K562 (cell line): ENCODE results near the gene SIRT3. TPM values are rescaled to one million over a fixed set of nuclear protein-coding genes. Genes with fewer than 3 reads are reported as not detected.
A peak's percentile ranks its signal among the peaks of the same experiment; 100 is the strongest.

Experiments
- CHD1 ChIP-seq: fragments of 200-600 bp; sonication (generic); IDR thresholded peaks from one replicate; pipeline ENCODE4 v1.6.1; 2012; ENCODE audit warnings: mild to moderate bottlenecking, moderate library complexity, low read length, inconsistent platforms
- EGR1 ChIP-seq: fragments of 450-650 bp; conservative IDR thresholded peaks from 2 replicates; pipeline ENCODE4 v1.6.1; 2017; ENCODE audit warnings: mild to moderate bottlenecking
- HNRNPL ChIP-seq: fragments of 200-400 bp; formaldehyde crosslinking; IDR thresholded peaks from 2 replicates; pipeline ENCODE4 v1.6.1; 2017; ENCODE audit warnings: low read depth, mild to moderate bottlenecking, low read length
- LEF1 ChIP-seq: fragments of 450-650 bp; IDR thresholded peaks from 2 replicates; pipeline ENCODE4 v1.6.1; 2016; ENCODE audit warnings: mild to moderate bottlenecking
- RAD51 ChIP-seq: fragments of 450-650 bp; IDR thresholded peaks from 2 replicates; pipeline ENCODE4 v1.7.1; 2016; ENCODE audit warnings: low read depth, mild to moderate bottlenecking, borderline replicate concordance
- RHOXF2B ChIP-seq: fragments of 250-450 bp; sonication (Bioruptor Pico); conservative IDR thresholded peaks from 2 replicates; pipeline ENCODE4 v1.5.1; 2021
- SLC30A9 ChIP-seq: fragments of 250-450 bp; sonication (Bioruptor Pico); IDR thresholded peaks from 2 replicates; pipeline ENCODE4 v1.8.0; 2022; ENCODE audit warnings: mild to moderate bottlenecking, moderate library complexity
- SRSF1 ChIP-seq: fragments of 200-400 bp; formaldehyde crosslinking; IDR thresholded peaks from 2 replicates; pipeline ENCODE4 v1.6.1; 2017; ENCODE audit warnings: mild to moderate bottlenecking, low read depth, low read length, moderate library complexity
- TBL1XR1 ChIP-seq, 2 experiments: IDR thresholded peaks; 2 replicates each; pipeline ENCODE4 v1.6.1; 2012; ENCODE audit warnings: improper control_type of control experiment in 2 of 2, low read length in 2 of 2, mild to moderate bottlenecking in 1 of 2
- TCF3 ChIP-seq: sonication (generic); formaldehyde crosslinking; IDR thresholded peaks from 2 replicates; pipeline ENCODE4 v1.4.0; 2020; ENCODE audit warnings: mild to moderate bottlenecking, missing genetic modification reagents
- TCF7L2 ChIP-seq: fragments of 150-350 bp; IDR thresholded peaks from 2 replicates; pipeline ENCODE4 v1.6.1; 2016; ENCODE audit warnings: low read depth, mild to moderate bottlenecking, low read length, moderate library complexity
- TRIM24 ChIP-seq, 2 experiments: fragments of 450-650 bp; IDR thresholded peaks; 2 replicates each; pipeline ENCODE4 v1.6.1; 2016
- ZKSCAN8 ChIP-seq: fragments of 200-800 bp; sonication (Bioruptor generic); IDR thresholded peaks from 2 replicates; pipeline ENCODE4 v1.6.1; 2016; ENCODE audit warnings: missing genetic modification characterization, missing compliant biosample characterization
- ZNF217 ChIP-seq: sonication (generic); formaldehyde crosslinking; IDR thresholded peaks from 2 replicates; pipeline ENCODE4 v1.8.0; 2022; ENCODE audit warnings: mild to moderate bottlenecking, missing genetic modification reagents
- ZNF354B ChIP-seq: fragments of 250-450 bp; sonication (Bioruptor Pico); IDR thresholded peaks from 2 replicates; pipeline ENCODE4 v1.4.0; 2020
- ZNF668 ChIP-seq: fragments of 250-450 bp; sonication (Bioruptor Pico); IDR thresholded peaks from 2 replicates; pipeline ENCODE4 v1.8.0; 2022; ENCODE audit warnings: mild to moderate bottlenecking, inconsistent platforms
- polyA plus RNA-seq, 8 experiments: library from polyadenylated mRNA; depleted of rRNA in 4 of 8; stranded (reverse) in 5 of 8; unstranded in 3 of 8; fragments of >200 nt; fragmentation: Nextera tagmentation in 2 of 8; fragmentation: Illumina TruSeq in 1 of 8; extraction: Ambion mirVana in 2 of 8; extraction: Trizol in 1 of 8; gene quantifications; 2 replicates each; pipeline versions ENCODE4 v1.2.1 to v1.2.3, GENCODE V29; 2011 to 2014; ENCODE audit warnings: inconsistent platforms in 1 of 8, missing spikeins in 1 of 8
- total RNA-seq, 7 experiments: library from RNA; depleted of rRNA in 6 of 7; stranded (reverse); fragments of >200 nt in 6 of 7; fragmentation: Illumina TruSeq in 2 of 7; extraction: Trizol in 2 of 7; gene quantifications; 2 replicates each; pipeline versions ENCODE4 v1.2.1 to v1.2.3, GENCODE V29; 2011 to 2021; ENCODE audit warnings: low replicate concordance in 1 of 7
- TF ChIP-seq, protein P1 (sequence below): sonication (generic); formaldehyde crosslinking; IDR thresholded peaks from 2 replicates; pipeline ENCODE4 v1.8.1; 2023; ENCODE audit warnings: mild to moderate bottlenecking, missing genetic modification reagents
- TF ChIP-seq, protein P2 (sequence below): fragments of 450-650 bp; IDR thresholded peaks from 2 replicates; pipeline ENCODE4 v1.6.1; 2016; ENCODE audit warnings: mild to moderate bottlenecking
- TF ChIP-seq, protein P3 (sequence below): fragments of 250-450 bp; sonication (Bioruptor Pico); IDR thresholded peaks from 2 replicates; pipeline ENCODE4 v1.4.0; 2020

SIRT3 gene
- total and polyA plus RNA-seq, 9 of the 15 experiments (the other 6 are each of a cell fraction or from before 2014, with no cell fraction given) = 1.9 to 27.5 (median 14.5) TPM

DNA sequence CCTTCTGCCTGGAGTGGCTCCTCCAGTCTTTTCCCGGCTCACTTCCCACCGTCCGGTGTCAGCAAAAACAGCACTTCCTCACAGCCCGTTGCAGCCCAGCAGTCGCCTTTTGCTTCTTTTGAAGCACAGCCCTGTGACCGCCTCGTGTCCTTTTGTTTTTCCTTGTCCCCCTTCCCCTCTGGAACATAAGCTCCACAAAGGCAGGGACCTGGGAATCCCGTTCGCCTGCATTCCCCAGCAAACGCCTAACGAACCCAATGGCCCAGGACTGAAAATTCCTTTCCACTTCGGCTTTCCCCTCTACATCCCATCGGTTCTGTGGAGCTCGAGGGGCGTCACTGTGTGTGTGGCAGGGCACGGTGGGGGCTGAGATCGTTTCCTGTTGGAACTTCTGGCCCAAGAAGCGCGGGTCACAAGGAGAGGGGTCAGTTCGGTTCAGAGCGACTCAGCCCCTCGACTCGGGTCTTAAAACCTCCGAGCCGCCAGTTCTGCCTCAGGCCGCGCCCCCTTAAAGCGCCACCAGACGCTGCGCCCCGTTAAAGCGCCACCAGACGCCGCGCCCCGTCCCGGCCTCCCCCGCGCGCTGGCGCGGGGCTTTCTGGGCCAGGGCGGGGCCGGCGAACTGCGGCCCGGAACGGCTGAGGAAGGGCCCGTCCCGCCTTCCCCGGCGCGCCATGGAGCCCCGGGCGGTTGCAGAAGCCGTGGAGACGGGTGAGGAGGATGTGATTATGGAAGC is 27.8 kb downstream of the SIRT3 start (continued):
- TF ChIP-seq ZNF354B (CRISPR knock-in tag) (no peak), HNRNPL (0 out of 2 replicates have a peak, but pooled peaks have one; percentile 46), LEF1 (no peak), ZKSCAN8 (CRISPR knock-in tag) (no peak), TCF3 (CRISPR knock-in tag) (no peak), CHD1 (peak; percentile 97), SRSF1 (no peak), EGR1 (no peak), ZNF217 (CRISPR knock-in tag) (no peak), TRIM24 (IDR thresholded peaks at IDR 0.05) (no peak), ZNF668 (no peak), RAD51 (no peak), TBL1XR1 (IDR thresholded peaks at IDR 0.05; ENCODE audit: low read length in 2 of 2) (peak in 1 of 2 experiments; percentile 67; a peak in 2 of 4 replicates), SLC30A9 (CRISPR knock-in tag) (no peak), RHOXF2B (CRISPR knock-in tag) (no peak), TCF7L2 (no peak)
- TF ChIP-seq, protein P1, sequence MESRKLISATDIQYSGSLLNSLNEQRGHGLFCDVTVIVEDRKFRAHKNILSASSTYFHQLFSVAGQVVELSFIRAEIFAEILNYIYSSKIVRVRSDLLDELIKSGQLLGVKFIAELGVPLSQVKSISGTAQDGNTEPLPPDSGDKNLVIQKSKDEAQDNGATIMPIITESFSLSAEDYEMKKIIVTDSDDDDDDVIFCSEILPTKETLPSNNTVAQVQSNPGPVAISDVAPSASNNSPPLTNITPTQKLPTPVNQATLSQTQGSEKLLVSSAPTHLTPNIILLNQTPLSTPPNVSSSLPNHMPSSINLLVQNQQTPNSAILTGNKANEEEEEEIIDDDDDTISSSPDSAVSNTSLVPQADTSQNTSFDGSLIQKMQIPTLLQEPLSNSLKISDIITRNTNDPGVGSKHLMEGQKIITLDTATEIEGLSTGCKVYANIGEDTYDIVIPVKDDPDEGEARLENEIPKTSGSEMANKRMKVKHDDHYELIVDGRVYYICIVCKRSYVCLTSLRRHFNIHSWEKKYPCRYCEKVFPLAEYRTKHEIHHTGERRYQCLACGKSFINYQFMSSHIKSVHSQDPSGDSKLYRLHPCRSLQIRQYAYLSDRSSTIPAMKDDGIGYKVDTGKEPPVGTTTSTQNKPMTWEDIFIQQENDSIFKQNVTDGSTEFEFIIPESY (CRISPR knock-in tag) = no peak; the same call in 1 of the 2 replicates
- TF ChIP-seq, protein P2, sequence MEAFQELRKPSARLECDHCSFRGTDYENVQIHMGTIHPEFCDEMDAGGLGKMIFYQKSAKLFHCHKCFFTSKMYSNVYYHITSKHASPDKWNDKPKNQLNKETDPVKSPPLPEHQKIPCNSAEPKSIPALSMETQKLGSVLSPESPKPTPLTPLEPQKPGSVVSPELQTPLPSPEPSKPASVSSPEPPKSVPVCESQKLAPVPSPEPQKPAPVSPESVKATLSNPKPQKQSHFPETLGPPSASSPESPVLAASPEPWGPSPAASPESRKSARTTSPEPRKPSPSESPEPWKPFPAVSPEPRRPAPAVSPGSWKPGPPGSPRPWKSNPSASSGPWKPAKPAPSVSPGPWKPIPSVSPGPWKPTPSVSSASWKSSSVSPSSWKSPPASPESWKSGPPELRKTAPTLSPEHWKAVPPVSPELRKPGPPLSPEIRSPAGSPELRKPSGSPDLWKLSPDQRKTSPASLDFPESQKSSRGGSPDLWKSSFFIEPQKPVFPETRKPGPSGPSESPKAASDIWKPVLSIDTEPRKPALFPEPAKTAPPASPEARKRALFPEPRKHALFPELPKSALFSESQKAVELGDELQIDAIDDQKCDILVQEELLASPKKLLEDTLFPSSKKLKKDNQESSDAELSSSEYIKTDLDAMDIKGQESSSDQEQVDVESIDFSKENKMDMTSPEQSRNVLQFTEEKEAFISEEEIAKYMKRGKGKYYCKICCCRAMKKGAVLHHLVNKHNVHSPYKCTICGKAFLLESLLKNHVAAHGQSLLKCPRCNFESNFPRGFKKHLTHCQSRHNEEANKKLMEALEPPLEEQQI = no peak
- TF ChIP-seq, protein P3, sequence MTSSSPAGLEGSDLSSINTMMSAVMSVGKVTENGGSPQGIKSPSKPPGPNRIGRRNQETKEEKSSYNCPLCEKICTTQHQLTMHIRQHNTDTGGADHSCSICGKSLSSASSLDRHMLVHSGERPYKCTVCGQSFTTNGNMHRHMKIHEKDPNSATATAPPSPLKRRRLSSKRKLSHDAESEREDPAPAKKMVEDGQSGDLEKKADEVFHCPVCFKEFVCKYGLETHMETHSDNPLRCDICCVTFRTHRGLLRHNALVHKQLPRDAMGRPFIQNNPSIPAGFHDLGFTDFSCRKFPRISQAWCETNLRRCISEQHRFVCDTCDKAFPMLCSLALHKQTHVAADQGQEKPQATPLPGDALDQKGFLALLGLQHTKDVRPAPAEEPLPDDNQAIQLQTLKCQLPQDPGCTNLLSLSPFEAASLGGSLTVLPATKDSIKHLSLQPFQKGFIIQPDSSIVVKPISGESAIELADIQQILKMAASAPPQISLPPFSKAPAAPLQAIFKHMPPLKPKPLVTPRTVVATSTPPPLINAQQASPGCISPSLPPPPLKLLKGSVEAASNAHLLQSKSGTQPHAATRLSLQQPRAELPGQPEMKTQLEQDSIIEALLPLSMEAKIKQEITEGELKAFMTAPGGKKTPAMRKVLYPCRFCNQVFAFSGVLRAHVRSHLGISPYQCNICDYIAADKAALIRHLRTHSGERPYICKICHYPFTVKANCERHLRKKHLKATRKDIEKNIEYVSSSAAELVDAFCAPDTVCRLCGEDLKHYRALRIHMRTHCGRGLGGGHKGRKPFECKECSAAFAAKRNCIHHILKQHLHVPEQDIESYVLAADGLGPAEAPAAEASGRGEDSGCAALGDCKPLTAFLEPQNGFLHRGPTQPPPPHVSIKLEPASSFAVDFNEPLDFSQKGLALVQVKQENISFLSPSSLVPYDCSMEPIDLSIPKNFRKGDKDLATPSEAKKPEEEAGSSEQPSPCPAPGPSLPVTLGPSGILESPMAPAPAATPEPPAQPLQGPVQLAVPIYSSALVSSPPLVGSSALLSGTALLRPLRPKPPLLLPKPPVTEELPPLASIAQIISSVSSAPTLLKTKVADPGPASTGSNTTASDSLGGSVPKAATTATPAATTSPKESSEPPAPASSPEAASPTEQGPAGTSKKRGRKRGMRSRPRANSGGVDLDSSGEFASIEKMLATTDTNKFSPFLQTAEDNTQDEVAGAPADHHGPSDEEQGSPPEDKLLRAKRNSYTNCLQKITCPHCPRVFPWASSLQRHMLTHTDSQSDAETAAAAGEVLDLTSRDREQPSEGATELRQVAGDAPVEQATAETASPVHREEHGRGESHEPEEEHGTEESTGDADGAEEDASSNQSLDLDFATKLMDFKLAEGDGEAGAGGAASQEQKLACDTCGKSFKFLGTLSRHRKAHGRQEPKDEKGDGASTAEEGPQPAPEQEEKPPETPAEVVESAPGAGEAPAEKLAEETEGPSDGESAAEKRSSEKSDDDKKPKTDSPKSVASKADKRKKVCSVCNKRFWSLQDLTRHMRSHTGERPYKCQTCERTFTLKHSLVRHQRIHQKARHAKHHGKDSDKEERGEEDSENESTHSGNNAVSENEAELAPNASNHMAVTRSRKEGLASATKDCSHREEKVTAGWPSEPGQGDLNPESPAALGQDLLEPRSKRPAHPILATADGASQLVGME (CRISPR knock-in tag) = no peak
